ENCODE measurements around the gene DNAH6.

The DNAH6 gene

DNA sequence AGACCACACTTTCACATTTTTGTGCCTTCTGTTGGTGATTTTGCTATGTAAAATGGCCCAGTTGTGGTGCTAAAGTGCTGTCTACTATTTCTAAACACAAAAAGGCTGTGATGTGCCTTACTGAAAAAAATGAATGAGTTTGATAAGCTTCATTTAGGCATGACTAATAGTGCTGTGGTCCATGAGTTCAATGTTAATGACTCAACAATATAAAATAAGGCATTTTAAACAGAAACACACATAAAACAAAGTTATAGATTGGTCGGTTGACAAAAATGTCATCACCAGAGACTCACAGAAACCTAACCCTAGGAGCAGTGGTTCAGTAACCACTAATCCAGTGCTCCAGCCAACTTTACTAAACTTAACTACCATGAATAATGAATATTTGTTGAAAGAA lies 160.0 kb downstream of the DNAH6 start:
- no peak for TF ChIP-seq GATA3 (IDR thresholded peaks at IDR 0.05; ENCODE audit: low read depth, low read length)
- TF ChIP-seq GATA2 (IDR thresholded peaks at IDR 0.05; ENCODE audit: low read depth, low read length): no peak

DNA sequence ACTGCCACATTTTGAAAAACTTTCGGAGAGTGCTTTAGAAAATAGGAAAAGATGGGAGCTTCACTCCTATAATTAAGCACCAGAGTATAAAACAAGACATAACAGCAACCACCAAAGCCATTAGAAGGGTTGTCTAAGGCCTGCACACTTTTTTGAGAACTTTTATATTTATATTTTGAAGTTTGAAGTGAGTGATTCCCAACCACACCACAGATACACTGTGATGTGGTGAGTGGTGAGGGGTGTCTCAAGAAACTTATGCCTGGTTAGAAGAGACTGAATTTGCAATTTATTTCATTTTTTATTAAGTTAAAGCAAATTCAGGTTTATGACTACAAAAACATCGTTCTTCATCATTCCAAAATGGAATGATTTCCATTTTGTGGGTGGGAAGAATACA lies 161.9 kb downstream of the DNAH6 start:
- TF ChIP-seq GATA3 (IDR thresholded peaks at IDR 0.05; ENCODE audit: low read depth, low read length) (no peak), GATA2 (IDR thresholded peaks at IDR 0.05; ENCODE audit: low read depth, low read length) (no peak)

DNA sequence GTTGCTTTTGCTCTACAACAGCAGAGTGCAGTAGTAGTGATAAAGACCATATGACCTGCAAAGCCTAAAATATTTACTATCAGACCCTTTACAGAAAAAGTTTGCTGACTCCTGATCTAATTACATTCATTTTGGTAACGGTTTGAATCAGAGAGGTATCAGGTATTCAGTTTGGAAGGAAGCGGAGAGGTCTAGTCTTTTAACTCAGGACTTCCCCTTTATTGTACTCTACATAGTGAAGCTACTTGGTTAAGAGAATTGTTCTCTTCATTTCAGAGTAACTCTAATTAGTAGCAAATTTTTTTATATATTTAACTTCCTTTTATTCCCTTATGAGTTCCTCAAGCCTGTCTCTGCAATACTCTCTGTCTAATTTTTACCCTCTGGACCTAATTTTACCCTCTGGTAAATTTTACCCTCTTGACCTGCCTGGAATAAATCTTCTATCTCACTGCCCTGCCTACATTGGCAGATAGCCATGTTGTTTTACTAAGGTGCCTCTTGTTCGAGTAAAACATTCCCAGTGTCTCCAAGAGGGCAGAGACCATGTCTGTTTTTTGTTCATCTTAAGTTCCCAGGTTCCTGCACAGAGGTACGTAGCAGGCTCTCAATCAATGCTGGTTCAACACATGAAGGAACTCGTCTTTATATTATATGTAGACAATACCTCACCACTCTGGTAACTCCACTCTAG lies 170.6 kb downstream of the DNAH6 start:
- no peak for TF ChIP-seq GATA3 (IDR thresholded peaks at IDR 0.05; ENCODE audit: low read depth, low read length)
- no peak for TF ChIP-seq GATA2 (IDR thresholded peaks at IDR 0.05; ENCODE audit: low read depth, low read length)

DNA sequence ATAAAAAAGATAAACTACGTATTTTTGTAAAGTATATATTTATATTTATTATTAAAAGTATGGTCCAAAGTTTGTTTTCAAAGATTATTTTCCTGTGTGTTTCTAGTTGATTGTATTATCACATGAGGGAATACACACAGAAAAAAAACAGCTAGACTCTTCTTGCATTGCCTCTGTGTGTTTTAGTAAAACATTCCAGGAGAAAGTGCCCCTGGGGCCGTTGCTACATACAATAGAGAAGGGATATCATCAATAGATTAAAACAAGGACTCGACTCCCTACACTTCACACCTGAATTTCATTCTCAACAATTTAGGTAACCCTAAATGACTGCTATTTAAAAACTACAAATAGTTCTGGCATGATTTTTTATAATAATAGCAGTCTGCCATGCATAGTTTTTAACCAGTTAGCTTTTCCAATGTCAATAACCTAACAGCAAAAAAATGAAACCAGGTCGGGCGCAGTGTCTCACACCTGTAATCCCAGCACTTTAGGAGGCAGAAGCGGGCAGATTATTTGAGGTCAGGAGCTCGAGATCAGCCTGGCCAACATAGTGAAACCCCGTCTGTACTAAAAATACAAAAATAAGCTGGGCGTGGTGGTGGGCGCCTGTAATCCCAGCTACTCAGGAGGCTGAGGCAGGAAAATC lies 171.3 kb downstream of the DNAH6 start:
- TF ChIP-seq GATA3 (IDR thresholded peaks at IDR 0.05; ENCODE audit: low read depth, low read length) (no peak), GATA2 (IDR thresholded peaks at IDR 0.05; ENCODE audit: low read depth, low read length) (no peak)

DNA sequence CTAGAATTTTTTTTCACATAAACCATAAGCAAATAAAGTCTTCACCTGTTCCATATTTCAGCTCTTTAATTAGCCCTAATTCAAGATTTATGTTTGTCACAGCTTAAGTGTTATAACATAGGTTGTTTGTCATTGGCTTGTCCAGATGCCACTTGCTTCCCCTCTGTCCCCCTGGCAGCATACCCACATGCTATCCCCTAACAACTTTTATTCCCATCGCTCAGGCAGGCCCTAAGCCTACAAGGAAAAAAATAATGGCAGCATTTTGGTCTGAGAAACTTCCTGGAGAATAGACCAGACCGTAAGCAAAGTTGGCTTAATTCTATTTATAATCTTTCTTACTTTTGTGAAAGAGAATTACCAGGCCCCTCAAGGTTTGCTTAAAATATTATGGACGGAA lies 173.9 kb downstream of the DNAH6 start:
- TF ChIP-seq GATA2 (IDR thresholded peaks at IDR 0.05; ENCODE audit: low read depth, low read length): no peak
- TF ChIP-seq GATA3 (IDR thresholded peaks at IDR 0.05; ENCODE audit: low read depth, low read length): no peak

DNA sequence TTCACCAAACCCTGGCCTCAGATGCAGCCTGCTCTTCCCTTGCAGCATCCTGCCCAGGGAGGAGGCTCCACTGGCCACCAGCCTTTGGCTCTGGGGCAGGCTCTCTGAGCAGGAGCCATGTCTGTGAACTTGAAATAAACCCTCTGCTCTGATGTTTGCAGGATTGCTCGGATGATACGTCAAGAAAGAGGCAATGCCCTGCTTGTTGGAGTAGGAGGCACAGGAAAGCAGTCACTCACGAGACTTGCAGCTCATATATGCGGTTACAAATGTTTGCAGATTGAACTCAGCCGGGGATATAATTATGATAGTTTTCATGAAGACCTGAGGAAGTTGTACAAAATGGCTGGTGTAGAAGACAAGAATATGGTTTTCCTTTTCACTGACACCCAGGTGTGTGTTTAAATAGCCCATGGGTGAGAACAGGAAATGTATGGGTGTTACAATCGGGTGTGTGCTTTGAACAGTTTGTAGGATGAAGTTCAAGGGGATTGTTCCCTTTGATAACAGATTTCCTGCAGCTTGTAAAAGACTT lies 177.9 kb downstream of the DNAH6 start:
- TF ChIP-seq GATA3 (IDR thresholded peaks at IDR 0.05; ENCODE audit: low read depth, low read length): no peak
- no peak for TF ChIP-seq GATA2 (IDR thresholded peaks at IDR 0.05; ENCODE audit: low read depth, low read length)

DNA sequence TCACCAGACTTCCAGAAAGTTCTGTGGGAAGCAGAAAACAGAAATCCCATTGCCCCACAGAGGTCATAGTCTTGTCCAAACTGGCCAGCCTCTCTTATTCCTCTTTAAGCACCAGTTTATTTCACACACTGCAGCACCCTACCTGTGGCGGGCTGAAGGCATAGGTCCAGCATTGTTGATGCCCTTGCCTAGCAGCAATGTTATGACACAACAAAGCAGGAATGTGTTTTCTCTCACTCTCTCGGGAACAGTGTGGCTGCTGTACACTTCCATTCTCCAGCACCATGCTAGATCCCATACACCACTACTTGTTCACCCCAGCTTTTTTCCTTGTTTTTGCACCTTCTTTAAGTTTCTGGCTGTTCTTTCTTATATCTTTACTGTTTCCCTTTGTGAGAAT lies 181.6 kb downstream of the DNAH6 start:
- TF ChIP-seq GATA3 (IDR thresholded peaks at IDR 0.05; ENCODE audit: low read depth, low read length): no peak
- TF ChIP-seq GATA2 (IDR thresholded peaks at IDR 0.05; ENCODE audit: low read depth, low read length): no peak

DNA sequence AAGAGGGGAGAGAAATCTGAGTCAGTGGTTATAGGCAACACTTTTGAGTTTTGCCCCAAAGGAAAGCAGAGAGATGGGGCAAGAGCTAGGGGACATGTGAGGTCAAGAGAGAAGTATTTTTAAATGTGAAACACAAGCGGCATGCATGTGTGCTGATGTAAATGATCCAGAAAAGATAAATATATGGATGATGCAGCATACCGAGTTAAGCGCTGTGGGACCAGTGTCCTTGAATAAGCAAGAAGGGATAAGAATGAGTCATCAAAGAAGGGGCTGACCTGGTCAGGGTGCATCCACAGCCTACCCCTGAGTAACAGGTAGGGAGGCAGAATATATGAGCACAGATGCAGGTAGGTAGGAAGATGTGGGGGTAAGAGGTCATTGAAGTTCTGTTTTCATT lies 183.7 kb downstream of the DNAH6 start:
- TF ChIP-seq GATA2 (IDR thresholded peaks at IDR 0.05; ENCODE audit: low read depth, low read length) (no peak), GATA3 (IDR thresholded peaks at IDR 0.05; ENCODE audit: low read depth, low read length) (no peak)

DNA sequence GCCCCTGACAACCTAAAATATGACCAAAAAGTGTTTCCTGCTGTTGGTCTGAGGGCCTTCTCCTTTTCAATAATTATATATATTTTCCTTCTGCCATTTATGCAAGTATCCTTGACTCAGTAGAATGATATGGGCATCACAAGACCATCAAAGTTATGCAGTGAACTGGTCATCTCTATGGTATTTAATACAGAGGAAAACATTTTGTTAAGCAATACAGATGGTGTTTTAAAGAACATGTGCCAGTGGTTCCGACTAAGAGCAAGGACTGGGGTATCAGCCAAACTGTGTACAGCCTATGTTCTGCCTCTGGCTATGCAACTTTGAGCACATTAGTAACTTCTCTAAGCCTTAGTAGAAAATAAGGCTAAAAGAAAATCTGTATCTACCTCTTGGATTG lies 185.6 kb downstream of the DNAH6 start:
- TF ChIP-seq GATA3 (IDR thresholded peaks at IDR 0.05; ENCODE audit: low read depth, low read length) (no peak), GATA2 (IDR thresholded peaks at IDR 0.05; ENCODE audit: low read depth, low read length) (no peak)

DNA sequence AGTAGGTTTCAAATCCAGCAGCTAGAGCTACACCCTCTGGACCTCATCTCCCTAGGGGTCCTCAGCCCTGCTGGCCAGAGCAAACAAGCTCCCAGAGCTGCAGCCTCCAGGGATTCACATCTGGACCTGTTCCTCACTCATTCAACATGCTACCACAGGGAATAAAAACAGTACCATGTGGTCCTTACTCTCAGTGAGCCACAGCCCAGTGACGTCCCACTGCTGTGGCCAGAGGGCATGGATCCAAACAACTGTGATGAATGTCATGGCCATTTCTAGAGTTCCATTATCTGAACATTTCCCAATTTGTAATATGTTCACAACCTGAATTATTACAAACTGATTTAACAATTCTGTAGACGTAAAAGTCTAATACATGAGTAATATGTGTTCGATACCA lies 186.6 kb downstream of the DNAH6 start:
- no peak for TF ChIP-seq GATA3 (IDR thresholded peaks at IDR 0.05; ENCODE audit: low read depth, low read length)

DNA sequence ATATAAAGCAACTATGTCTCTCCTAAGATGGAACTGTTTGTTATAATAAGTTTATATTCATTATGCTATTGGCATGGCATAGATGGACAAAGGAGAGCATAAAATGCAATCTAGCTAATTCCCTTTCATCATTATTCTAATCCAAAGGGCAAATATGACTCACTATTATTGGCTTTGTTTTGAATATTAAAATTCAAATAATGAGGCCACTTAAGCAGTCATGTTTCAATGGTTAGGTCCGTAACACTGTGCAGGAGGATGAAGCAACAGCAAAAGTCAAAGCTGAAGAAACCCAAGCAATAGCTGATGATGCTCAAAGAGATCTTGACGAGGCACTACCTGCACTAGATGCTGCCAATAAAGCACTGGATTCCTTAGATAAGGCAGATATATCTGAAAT lies 187.5 kb downstream of the DNAH6 start:
- TF ChIP-seq GATA3 (IDR thresholded peaks at IDR 0.05; ENCODE audit: low read depth, low read length) (no peak), GATA2 (IDR thresholded peaks at IDR 0.05; ENCODE audit: low read depth, low read length) (no peak)

DNA sequence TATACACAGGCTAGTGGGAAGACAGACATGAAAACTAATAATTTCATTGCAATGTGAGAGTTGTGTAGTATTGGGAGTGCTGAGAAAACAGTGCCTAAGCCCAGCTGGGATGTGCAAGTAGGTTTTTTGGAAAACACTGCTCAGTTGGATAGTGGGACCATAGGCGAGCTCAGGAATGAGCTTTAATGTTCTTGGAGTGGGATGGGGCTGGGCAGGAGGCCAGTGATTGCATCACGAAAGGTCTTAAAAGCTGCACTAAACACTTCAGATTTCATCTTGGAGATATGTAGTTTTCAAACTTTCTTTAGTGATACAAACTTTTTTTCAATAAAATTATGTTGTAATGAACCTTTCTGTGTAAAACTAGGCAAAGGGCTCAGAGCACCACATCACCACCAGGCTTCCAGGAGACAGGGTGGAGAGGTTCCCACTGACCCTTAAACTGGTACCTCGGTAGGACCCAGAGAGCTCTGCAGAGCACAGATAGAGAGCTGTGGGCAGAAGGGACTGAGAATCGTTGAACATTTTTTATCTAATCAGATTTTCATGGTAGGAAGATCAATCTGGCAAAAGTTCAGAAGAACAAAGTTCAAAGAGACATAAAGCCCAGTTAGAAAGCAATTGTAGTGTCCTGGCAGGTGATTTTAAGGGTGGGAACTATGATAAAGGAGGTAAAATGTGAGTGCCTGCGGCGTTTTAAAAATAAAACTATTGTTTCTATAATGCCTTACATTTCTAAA lies 188.4 kb downstream of the DNAH6 start:
- TF ChIP-seq GATA2 (IDR thresholded peaks at IDR 0.05; ENCODE audit: low read depth, low read length) (no peak), GATA3 (IDR thresholded peaks at IDR 0.05; ENCODE audit: low read depth, low read length) (no peak)

DNA sequence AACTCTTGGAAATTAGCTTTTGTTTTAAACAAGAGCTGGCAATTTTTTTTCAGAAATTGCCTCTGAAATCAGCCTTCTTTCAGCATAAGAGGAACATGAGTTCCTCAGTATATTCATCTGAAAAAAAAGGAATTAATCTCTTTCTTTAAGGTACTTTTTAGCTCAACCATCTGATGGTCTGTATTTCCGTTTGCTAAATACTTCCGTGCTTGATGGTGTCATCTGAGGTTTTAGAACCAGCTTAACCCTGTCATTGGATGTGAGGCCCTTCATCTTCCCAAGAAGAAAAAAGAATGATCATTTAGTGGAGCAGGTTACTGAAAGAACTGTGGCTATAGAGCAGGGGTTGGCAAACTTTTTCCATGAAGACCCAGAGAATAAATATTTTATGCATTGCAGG lies 189.6 kb downstream of the DNAH6 start:
- TF ChIP-seq GATA2 (IDR thresholded peaks at IDR 0.05; ENCODE audit: low read depth, low read length): no peak
- TF ChIP-seq GATA3 (IDR thresholded peaks at IDR 0.05; ENCODE audit: low read depth, low read length): no peak

DNA sequence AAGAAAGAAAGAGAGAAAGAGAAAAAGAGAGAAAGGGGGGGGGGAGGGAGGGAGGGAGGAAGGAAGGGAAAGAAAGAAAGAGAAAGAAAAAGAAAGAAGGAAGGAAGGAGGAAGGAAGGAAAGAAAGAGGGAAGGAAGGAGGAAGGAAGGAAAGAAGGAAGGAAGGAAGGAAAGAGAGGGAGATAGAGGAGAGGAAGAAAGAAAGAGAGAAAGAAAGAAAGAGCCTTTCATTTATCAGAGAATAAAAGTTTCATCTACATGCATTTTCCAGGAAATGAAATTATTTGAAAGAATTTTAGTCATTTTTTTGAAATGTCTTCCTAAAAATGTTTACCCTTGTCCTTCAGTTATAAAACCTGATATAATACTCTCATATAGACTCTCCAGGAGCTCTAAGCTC lies 192.1 kb downstream of the DNAH6 start:
- no peak for TF ChIP-seq GATA2 (IDR thresholded peaks at IDR 0.05; ENCODE audit: low read depth, low read length)
- TF ChIP-seq GATA3 (IDR thresholded peaks at IDR 0.05; ENCODE audit: low read depth, low read length): no peak

DNA sequence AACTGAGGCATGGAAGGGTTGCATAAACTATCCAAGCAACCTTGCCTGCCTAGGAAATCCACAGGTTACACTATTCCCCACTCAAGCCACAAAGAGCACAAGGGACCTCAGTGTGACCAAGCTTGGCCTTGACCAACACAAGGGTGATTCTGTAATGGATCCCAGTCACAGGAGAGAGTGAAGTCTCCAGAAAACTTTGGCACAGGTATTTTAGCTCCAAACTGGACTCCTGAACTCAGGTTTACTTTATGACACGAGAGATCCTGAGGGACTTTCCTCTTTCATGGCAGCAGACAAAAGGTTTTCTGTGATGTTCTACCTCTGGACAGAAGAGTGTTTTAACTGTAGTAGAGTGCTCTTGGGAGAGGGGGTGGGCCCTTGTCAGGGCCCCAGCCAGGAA lies 195.4 kb downstream of the DNAH6 start:
- no peak for TF ChIP-seq GATA2 (IDR thresholded peaks at IDR 0.05; ENCODE audit: low read depth, low read length)
- TF ChIP-seq GATA3 (IDR thresholded peaks at IDR 0.05; ENCODE audit: low read depth, low read length): no peak

Data from SH-SY5Y (cell line).